Kidney capillary endothelial cell (primary cell): ENCODE results near the gene GUCY1A2.

Experiments
- DNase-seq: peaks from one replicate; pipeline ENCODE4 v3.0.0-alpha.2; 2018; ENCODE audit warnings: low spot score

GUCY1A2 gene

GRCh38 chr11:106733635-106734034, 284.6 kb downstream of the GUCY1A2 start:
- no peak for DNase-seq

GRCh38 chr11:106728859-106729258, 289.4 kb downstream of the GUCY1A2 start:
- DNase-seq: no peak

GRCh38 chr11:106728379-106728778, 289.9 kb downstream of the GUCY1A2 start:
- DNase-seq: no peak

DNA sequence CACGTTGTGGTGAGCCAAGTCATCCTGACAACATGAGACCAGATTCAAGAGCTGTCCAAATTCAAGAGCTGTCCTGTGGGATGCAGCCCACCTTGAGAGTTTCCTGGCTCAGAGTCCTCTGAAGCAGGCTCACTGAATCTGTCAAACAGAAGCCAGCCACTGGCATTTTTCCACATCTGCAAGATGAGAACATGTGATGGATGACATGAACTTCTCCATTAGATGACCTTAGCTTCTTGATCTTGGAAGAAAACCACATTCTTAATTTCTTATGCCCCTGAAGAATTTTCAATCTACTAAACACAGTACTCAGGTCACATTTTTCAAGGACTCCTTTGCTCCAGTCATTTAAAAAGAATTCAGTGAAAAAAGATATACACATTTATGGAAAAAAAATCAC, 291.0 kb downstream of the GUCY1A2 start:
- DNase-seq: no peak

DNA sequence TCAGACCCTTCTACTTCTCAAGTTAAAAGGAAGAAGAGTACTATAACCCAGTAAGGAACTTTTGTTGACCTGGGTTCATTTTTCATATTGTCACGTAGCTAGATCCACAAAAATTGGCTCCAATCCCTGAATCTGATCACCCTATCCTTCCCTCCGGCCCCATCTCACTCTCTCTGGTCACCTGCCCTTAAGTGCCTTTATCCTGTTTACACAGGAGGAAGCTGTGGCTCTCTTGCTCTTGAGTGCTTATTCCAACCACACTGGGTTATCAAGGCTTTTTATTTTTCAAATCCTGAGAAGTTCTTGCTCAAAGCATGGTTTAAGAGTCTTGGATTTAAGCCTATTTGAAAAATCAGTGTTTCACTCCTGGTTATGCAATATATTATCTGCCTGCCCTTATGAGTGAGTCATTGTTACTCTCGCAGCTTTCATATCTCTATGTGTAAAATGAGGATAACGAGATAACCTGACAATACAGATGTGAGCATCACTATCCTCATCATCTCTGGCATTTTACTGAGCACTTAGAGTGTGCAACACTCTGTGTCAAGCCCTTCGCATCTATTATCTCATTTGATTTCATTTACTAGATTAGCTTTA, 293.9 kb downstream of the GUCY1A2 start:
- DNase-seq: no peak

GRCh38 chr11:106723071-106723470, 295.2 kb downstream of the GUCY1A2 start:
- no peak for DNase-seq

GRCh38 chr11:106717222-106717621, 301.1 kb downstream of the GUCY1A2 start:
- peak; percentile 4 for DNase-seq

- DNase-seq: no peak
Observed at GRCh38 chr11:106714199-106714598, 304.1 kb downstream of the GUCY1A2 start.

DNA sequence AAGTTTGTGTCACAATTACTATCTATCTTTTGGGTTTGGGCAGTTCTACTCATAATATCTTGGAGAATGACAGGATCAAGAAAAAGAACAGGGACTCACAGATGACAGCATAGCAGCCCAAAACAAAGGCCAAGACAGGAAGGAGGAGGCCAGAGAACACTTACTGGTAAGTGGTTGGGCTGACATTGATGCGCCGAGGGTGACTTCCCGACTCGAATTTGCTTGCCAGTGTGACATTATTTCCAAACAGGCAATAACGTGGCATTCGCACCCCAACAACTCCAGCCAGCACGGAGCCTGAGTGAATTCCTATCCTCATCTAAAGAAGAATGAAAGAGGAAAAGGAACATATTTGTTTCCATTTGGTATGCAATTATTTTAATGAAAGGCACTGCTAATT, 309.9 kb downstream of the GUCY1A2 start:
- no peak for DNase-seq

DNA sequence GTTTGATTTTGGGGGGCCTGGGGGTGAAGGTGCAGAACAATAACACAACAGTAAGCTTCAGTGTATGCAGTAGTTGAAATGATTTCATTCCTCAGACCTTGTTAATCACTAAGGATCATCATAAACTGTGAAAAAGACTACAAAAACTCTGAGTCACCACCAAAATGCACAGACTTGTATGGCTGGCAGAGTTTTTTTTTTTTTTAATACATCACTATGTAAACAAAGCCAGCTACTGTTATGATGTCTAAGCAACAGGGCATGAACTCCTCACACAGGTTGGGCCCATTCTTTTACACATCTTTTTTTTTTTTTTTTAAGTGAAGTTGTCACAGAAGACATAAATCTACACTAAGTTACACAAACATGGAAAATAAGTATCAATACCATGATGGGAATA, 311.9 kb downstream of the GUCY1A2 start:
- DNase-seq: peak; percentile 71

DNA sequence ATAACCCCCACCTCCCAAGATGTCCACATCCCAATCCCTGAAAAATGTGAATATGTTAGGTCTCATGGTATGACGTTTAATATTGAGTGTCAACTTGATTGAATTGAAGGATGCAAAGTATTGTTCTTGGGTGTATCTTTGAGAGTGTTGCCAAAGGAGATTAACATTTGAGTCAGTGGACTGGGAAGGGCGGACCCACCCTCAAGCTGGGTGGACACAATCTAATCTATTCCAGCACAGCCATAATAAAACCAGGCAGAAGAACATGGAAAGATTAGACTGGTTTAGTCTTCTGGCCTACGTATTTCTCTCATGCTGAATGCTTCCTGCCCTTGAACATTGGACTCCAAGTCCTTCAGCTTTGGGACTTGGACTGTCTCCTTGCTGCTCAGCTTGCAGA, 315.5 kb downstream of the GUCY1A2 start:
- no peak for DNase-seq

- peak; percentile 34 for DNase-seq
Observed at GRCh38 chr11:106697058-106697457, 321.2 kb downstream of the GUCY1A2 start.

DNA sequence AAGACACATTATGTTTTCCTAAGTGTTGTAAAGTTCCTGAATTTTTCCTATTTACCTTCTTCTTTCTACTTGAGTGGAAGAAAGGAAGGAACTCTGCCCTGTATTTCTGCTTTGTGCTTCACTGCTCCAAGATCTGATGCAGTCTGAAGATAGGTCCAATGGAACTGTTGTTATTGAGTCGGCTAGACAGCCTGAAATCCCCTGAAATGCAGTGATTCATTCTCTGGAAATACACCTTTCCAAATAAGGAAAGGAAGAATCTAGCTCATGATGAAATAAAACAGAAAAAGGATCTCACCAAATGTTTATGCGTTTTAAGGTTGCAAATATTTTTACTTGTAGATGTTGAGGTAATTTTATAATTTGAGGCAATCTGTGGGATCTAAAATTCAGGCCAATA, 322.8 kb downstream of the GUCY1A2 start:
- DNase-seq: no peak

- no peak for DNase-seq
Observed at GRCh38 chr11:106694501-106694900, 323.8 kb downstream of the GUCY1A2 start.

DNA sequence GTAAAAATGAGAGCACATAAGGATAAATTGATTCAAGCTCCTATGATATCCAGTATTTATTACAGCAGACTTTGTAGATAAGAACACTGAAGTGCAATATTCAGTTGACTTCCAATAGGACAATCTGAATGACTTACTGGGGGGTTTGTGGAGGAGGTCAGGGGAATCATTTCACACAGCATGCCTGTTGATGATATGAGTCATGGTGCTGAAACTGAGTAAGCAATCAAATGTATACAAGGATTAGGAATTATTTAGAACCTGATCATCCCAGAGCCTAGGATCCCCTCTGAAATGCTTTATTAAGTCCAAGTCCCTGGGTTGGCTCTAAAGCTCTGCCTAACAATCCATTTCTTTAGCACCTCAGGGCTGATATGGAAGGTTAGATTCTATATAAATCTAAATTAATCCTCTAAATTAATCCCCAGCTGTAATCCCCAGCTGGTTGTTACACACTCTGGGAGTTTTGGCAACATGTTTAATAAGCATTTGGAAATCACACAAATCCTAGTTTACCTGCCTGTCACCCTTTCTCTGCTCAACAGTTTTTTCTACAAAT, 326.4 kb downstream of the GUCY1A2 start:
- no peak for DNase-seq

- no peak for DNase-seq
Observed at GRCh38 chr11:106690923-106691322, 327.4 kb downstream of the GUCY1A2 start.

DNA sequence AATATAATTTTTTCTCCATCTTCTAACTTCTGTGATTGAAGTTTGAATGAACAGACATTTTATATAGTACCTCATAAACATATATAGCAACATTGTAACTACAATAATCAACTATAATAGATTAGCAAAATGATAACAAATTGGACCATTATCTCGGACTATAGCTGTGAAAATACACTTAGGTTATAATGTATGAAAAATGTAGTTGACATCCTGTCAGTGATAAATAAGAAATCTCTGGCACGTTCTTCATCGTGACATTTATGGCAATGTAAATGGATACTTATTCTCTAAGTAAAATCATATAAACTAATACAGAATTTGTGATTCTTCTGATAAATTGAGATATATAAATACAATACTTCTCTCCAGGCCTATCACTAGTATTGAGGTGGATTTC, 333.3 kb downstream of the GUCY1A2 start:
- no peak for DNase-seq

- DNase-seq: no peak
Observed at GRCh38 chr11:106683435-106683834, 334.8 kb downstream of the GUCY1A2 start.

- no peak for DNase-seq
Observed at GRCh38 chr11:106681435-106681834, 336.8 kb downstream of the GUCY1A2 start.

DNA sequence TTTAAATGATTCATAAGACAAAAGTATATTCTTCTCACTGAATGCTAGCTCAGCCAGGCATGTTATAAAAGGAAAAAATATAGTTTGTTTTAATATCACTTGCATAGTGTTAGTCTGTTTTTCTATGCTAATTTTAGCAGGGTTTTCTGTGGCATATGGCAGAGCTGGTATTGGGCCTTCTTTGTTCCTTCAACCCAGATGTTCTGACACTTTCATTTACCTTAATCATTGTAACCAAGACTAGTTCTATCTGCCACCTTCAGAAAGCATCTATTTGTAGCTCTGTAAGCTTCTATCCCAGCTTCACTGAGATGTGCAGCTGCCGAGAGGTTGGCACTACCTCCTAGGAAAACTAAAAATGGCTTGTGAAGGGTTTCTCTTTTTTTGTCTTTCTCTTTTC, 338.7 kb downstream of the GUCY1A2 start:
- no peak for DNase-seq

GRCh38 chr11:106679181-106679580, 339.1 kb downstream of the GUCY1A2 start:
- no peak for DNase-seq

- no peak for DNase-seq
Observed at GRCh38 chr11:106670069-106670468, 348.2 kb downstream of the GUCY1A2 start.

GRCh38 chr11:106668147-106668546, 350.1 kb downstream of the GUCY1A2 start:
- no peak for DNase-seq

- no peak for DNase-seq
Observed at GRCh38 chr11:106656646-106657045, 361.6 kb downstream of the GUCY1A2 start.
